ENCODE results near the gene PHF21A. TPM values are rescaled to one million over a fixed set of nuclear protein-coding genes. Genes with fewer than 3 reads are reported as not detected.

Gene PHF21A
- total RNA-seq, 1 experiment from 2014 or later, result 29.4 TPM

DNA sequence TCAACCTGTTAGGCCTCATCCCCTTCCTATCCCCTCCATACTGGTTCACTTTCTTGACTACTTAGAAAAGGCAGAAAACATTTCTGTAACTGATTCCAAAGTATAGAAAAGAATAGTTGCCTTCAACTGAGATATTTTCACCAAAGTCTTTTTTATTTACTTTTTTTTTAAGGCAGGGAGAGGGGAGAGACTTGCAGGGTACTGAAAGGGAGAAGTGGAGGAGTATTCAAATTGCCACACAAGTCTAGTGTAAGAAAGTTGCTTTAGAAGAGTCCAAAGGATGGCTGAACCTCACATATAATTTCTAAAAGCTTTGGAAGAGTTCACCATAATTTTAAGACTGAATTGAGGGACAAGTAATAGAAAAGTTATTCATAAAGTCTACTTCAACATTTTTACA is 6.3 kb downstream of the PHF21A start (continued):
- TF ChIP-seq FOXP4 (CRISPR knock-in tag; IDR thresholded peaks at IDR 0.05) (no peak), ATF1 (CRISPR knock-in tag; IDR thresholded peaks at IDR 0.05) (no peak)

DNA sequence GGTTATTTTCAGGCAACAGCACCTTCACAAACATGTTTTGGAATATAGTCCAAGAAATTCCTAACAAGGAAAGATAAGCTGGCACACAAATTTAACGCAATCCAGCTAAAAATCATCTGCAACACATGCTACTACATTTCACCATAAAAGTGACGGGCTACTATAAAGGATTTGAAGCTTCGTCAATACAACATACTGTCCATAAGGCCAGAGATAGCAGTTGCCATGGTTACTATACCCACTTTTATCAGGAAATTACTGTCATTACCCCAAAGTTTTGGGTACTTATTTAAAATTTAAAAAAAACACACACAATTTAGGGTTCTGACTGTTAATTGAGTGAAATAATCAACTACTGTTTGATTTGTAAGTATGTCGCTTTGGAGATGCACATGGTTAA is 6.9 kb downstream of the PHF21A start:
- Mint-ChIP-seq H3K4me1 (peaks cover 34% of the 10 kb centered on the region), H3K9me3 (no peaks in the 10 kb centered on the region), H3K4me3 (no peak overlapping the region), H3K36me3 (no peaks in the 10 kb centered on the region), H3K27me3 (ENCODE audit: low read depth) (no peaks in the 10 kb centered on the region), H3K27ac (no peak overlapping the region)
- TF ChIP-seq, protein P1, sequence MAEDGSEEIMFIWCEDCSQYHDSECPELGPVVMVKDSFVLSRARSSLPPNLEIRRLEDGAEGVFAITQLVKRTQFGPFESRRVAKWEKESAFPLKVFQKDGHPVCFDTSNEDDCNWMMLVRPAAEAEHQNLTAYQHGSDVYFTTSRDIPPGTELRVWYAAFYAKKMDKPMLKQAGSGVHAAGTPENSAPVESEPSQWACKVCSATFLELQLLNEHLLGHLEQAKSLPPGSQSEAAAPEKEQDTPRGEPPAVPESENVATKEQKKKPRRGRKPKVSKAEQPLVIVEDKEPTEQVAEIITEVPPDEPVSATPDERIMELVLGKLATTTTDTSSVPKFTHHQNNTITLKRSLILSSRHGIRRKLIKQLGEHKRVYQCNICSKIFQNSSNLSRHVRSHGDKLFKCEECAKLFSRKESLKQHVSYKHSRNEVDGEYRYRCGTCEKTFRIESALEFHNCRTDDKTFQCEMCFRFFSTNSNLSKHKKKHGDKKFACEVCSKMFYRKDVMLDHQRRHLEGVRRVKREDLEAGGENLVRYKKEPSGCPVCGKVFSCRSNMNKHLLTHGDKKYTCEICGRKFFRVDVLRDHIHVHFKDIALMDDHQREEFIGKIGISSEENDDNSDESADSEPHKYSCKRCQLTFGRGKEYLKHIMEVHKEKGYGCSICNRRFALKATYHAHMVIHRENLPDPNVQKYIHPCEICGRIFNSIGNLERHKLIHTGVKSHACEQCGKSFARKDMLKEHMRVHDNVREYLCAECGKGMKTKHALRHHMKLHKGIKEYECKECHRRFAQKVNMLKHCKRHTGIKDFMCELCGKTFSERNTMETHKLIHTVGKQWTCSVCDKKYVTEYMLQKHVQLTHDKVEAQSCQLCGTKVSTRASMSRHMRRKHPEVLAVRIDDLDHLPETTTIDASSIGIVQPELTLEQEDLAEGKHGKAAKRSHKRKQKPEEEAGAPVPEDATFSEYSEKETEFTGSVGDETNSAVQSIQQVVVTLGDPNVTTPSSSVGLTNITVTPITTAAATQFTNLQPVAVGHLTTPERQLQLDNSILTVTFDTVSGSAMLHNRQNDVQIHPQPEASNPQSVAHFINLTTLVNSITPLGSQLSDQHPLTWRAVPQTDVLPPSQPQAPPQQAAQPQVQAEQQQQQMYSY (CRISPR knock-in tag; IDR thresholded peaks at IDR 0.05), result no peak
- TF ChIP-seq FOXP4 (CRISPR knock-in tag; IDR thresholded peaks at IDR 0.05) (no peak), ZNF138 (CRISPR knock-in tag; conservative IDR thresholded peaks at IDR 0.05) (no peak), ZNF232 (CRISPR knock-in tag; IDR thresholded peaks at IDR 0.05) (no peak), ZNF416 (CRISPR knock-in tag; IDR thresholded peaks at IDR 0.05) (no peak), ZNF396 (CRISPR knock-in tag; IDR thresholded peaks at IDR 0.05; ENCODE audit: borderline replicate concordance) (no peak), NR2C2 (CRISPR knock-in tag; IDR thresholded peaks at IDR 0.05) (no peak), NFATC4 (CRISPR knock-in tag; IDR thresholded peaks at IDR 0.05) (no peak), HMGA2 (CRISPR knock-in tag; IDR thresholded peaks at IDR 0.05) (no peak), CTCF (IDR thresholded peaks at IDR 0.05) (no peak), USF1 (CRISPR knock-in tag; IDR thresholded peaks at IDR 0.05) (no peak), ZBTB21 (CRISPR knock-in tag; IDR thresholded peaks at IDR 0.05; ENCODE audit: borderline replicate concordance) (no peak), E2F1 (CRISPR knock-in tag; IDR thresholded peaks at IDR 0.05) (no peak)
- TF ChIP-seq, protein P2, sequence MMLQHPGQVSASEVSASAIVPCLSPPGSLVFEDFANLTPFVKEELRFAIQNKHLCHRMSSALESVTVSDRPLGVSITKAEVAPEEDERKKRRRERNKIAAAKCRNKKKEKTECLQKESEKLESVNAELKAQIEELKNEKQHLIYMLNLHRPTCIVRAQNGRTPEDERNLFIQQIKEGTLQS (CRISPR knock-in tag; conservative IDR thresholded peaks at IDR 0.05), result no peak
- ChIA-PET CTCF (interaction anchor here (2.1 kb wide), 1 partner anchor 10 kb away, joined by 5 read pairs; no protein-coding TSS in a partner anchor), POLR2A (no interaction called here)
- ATAC-seq (no peak), DNase-seq (ENCODE audit: low spot score) (no peak)

Measured in WTC11 (cell line).